Activated naive CD4-positive, alpha-beta T cell treated with anti-CD3 and anti-CD28 coated beads, Interleukin-2, amount 10 ng/mL, durations not matched to agents 7 days and 5 days (primary cell): Measurements from ENCODE around the gene LMBR1L.

Source experiments
- CTCF ChIA-PET: fragments of 350-600 bp; sonication (Branson Sonifier 250); formaldehyde crosslinking; loops from one replicate; lab custom pipeline; 2021; ENCODE audit warnings: antibody characterized with exemption; lab: Charles Lee
- DNase-seq: peaks from one replicate; pipeline ENCODE4 v3.0.0-alpha.2; 2020
- H3K27ac Mint-ChIP-seq: one replicate; pipeline ENCODE4 v1.8.0; 2021; ENCODE audit warnings: mild to moderate bottlenecking, moderate library complexity, mixed read lengths
- H3K27me3 Mint-ChIP-seq: one replicate; pipeline ENCODE4 v1.8.0; 2021; ENCODE audit warnings: mild to moderate bottlenecking, mixed read lengths
- H3K36me3 Mint-ChIP-seq: one replicate; pipeline ENCODE4 v1.8.0; 2021; ENCODE audit warnings: mixed read lengths
- H3K4me1 Mint-ChIP-seq: one replicate; pipeline ENCODE4 v1.8.0; 2021; ENCODE audit warnings: mixed read lengths
- H3K4me3 Mint-ChIP-seq: one replicate; pipeline ENCODE4 v1.8.0; 2021; ENCODE audit warnings: mild to moderate bottlenecking, moderate library complexity, mixed read lengths
- H3K9me3 Mint-ChIP-seq: one replicate; pipeline ENCODE4 v1.8.0; 2021; ENCODE audit warnings: mixed read lengths

The LMBR1L gene

DNA sequence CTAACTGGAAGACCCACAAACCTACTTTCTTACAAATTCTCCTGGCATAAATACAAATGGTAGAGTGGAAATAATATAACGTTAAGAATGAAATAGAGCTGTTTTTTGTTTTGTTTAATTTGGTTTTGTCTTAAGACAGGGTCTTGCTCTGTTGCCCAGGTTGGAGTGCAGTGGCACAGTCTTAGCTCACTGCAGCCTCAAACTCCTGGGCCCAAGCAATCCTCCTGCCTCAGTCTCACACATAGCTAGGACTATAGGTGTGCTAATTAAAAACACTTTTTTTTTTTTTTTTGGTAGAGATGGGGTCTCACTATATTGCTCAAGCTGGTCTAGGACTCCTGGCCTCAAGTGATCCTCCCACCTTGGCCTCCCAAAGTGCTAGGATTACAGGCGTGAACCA lies 11.9 kb downstream of the LMBR1L start:
- CTCF ChIA-PET: interaction anchor here (0.6 to 12.0 kb wide), 23 partner anchors 8 to 1027 kb away, joined by 3 to 174 read pairs (median 4); partner anchors contain the start of genes LMBR1L and RHEBL1

DNA sequence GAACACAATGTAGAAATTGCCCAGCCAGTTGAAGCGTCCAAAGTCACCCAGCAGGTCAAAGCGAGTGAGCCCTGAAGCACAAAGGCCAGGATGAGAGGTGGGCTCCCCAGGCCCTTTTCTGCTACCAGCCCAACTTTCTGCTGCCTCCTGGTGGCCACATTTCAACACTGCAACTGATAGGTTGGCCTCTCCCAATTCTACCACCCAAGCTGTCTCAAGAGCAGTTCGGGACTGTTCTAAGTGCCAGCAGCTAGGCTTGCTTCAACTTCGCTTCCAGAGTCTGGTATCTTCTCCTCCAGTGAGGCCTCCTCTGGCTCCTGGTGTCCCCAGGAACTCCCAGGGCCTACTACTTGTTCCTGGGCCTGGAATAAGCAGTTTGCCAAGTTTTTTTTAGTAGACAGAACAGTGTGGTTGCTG lies 12.6 kb downstream of the LMBR1L start:
- CTCF ChIA-PET: interaction anchor here (0.6 to 12.0 kb wide), 23 partner anchors 8 to 1026 kb away, joined by 3 to 174 read pairs (median 4); partner anchors contain the start of genes LMBR1L and RHEBL1
- no peaks in the 10 kb centered on the region for H3K9me3 Mint-ChIP-seq
- H3K4me3 Mint-ChIP-seq: no peak overlapping the region
- peaks cover 18% of the 10 kb centered on the region for H3K4me1 Mint-ChIP-seq
- peaks cover 50% of the 10 kb centered on the region for H3K36me3 Mint-ChIP-seq
- DNase-seq: peak; percentile 74
- peaks cover 32% of the 10 kb centered on the region for H3K27me3 Mint-ChIP-seq
- no peak overlapping the region for H3K27ac Mint-ChIP-seq

More for the DNA sequence above, 11.9 kb downstream of the LMBR1L start:
- Mint-ChIP-seq H3K36me3 (peaks cover 51% of the 10 kb centered on the region), H3K27me3 (peaks cover 25% of the 10 kb centered on the region), H3K4me3 (no peak overlapping the region), H3K27ac (no peak overlapping the region), H3K9me3 (no peaks in the 10 kb centered on the region), H3K4me1 (peaks cover 12% of the 10 kb centered on the region)
- no peak for DNase-seq

DNA sequence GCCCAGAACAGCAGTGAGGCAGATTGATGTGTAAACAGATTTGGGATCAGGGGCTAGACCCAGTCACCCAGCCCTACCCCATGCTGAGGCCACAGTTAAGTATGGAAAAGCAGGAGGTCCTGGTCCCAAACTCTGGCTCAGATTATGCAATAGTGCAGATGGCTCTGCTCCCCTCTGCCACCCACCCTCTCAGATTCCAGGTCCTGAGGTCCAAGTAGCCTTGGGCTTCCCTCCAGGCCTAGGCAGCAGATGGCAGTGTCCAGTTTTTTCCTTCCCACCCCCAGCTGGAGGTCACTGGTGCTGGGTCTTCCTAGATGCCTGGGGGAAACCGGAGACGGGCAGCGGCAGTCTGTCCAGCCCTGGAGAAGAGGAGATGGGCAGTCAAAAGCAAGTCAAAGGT lies 13.3 kb downstream of the LMBR1L start:
- H3K9me3 Mint-ChIP-seq: no peaks in the 10 kb centered on the region
- no peak overlapping the region for H3K27ac Mint-ChIP-seq
- peaks cover 39% of the 10 kb centered on the region for H3K27me3 Mint-ChIP-seq
- no peak for DNase-seq
- peaks cover 23% of the 10 kb centered on the region for H3K4me1 Mint-ChIP-seq
- peaks cover 49% of the 10 kb centered on the region for H3K36me3 Mint-ChIP-seq
- H3K4me3 Mint-ChIP-seq: no peak overlapping the region
- CTCF ChIA-PET: interaction anchor here (0.6 to 12.0 kb wide), 9 partner anchors 9 to 54 kb away, joined by 3 to 174 read pairs (median 9); partner anchors contain the start of genes LMBR1L and RHEBL1

DNA sequence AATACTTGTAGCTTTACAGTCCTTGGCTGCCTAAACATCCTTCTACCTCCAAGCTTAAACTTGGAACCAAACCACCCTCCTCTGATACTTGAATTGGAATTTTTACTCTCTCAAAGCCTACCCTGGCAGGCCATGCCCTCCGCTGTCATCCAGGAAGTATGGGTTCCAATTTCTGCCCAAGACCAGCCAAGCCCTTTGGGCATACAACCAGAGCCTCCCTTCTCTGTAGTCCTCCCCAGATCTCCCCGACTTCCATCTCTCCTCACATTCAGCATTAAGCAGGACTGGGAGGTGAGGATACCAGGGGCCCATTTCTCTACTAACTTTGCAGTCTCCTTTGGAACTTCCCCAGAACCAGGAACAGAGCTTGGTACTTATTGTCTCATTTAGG lies 15.7 kb downstream of the LMBR1L start:
- Mint-ChIP-seq H3K36me3 (peaks cover 33% of the 10 kb centered on the region), H3K9me3 (no peaks in the 10 kb centered on the region), H3K27me3 (peaks cover 63% of the 10 kb centered on the region), H3K4me3 (no peak overlapping the region), H3K27ac (no peak overlapping the region), H3K4me1 (peaks cover 45% of the 10 kb centered on the region)
- no peak for DNase-seq
- CTCF ChIA-PET: interaction anchor here (1.0 to 12.0 kb wide), 4 partner anchors 10 to 29 kb away, joined by 3 to 174 read pairs (median 24); partner anchors contain the start of gene LMBR1L

- H3K27me3 Mint-ChIP-seq: peaks cover 69% of the 10 kb centered on the region
Measured at GRCh38 chr12:49094160-49094974, 16.3 kb downstream of the LMBR1L start, which contains the start of gene DHH. Gene DHH (minus strand): TSS chr12:49094801. CDS start chr12:49094512, 289 bp downstream.

DNA sequence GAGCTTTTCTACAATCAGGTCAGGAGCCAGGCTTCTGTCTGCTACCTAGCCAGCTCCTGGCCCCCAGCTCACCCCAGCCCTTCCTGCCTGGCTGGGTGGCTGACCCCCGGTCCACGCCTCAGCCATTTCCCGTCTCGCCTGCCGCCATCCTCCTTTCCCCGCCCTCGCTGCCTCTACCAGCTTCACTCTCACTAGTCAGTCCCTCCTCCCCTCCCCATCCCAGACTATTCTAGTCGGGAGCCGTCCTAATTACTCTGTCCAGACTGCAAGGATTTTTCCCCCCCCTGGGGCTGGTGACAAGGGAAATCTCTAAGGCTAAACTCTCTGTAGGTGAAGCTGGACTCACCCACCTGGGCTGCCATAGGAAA lies 16.9 kb downstream of the LMBR1L start:
- Mint-ChIP-seq H3K9me3 (no peaks in the 10 kb centered on the region), H3K27ac (no peak overlapping the region), H3K4me3 (peak overlapping the region; percentile 10), H3K4me1 (peaks cover 54% of the 10 kb centered on the region), H3K36me3 (peaks cover 29% of the 10 kb centered on the region), H3K27me3 (peaks cover 75% of the 10 kb centered on the region)
- CTCF ChIA-PET: interaction anchor here (0.6 to 12.0 kb wide), 11 partner anchors 8 to 190 kb away, joined by 3 to 174 read pairs (median 4); partner anchors contain the start of genes LMBR1L and TUBA1B
- no peak for DNase-seq

More at GRCh38 chr12:49094160-49094974, 16.3 kb downstream of the LMBR1L start, which contains the start of gene DHH:
- peaks cover 49% of the 10 kb centered on the region for H3K4me1 Mint-ChIP-seq
- H3K27ac Mint-ChIP-seq: no peak within 1 kb of the TSS
- H3K9me3 Mint-ChIP-seq: no peaks in the 10 kb centered on the region
- H3K36me3 Mint-ChIP-seq: peaks cover 29% of the 10 kb centered on the region
- peak within 1 kb of the TSS; percentile 10 for H3K4me3 Mint-ChIP-seq
- CTCF ChIA-PET: interaction anchor here (0.6 to 12.0 kb wide), 9 partner anchors 7 to 51 kb away, joined by 3 to 174 read pairs (median 4); partner anchors contain the start of genes LMBR1L and TUBA1B
- DNase-seq: no peak

DNA sequence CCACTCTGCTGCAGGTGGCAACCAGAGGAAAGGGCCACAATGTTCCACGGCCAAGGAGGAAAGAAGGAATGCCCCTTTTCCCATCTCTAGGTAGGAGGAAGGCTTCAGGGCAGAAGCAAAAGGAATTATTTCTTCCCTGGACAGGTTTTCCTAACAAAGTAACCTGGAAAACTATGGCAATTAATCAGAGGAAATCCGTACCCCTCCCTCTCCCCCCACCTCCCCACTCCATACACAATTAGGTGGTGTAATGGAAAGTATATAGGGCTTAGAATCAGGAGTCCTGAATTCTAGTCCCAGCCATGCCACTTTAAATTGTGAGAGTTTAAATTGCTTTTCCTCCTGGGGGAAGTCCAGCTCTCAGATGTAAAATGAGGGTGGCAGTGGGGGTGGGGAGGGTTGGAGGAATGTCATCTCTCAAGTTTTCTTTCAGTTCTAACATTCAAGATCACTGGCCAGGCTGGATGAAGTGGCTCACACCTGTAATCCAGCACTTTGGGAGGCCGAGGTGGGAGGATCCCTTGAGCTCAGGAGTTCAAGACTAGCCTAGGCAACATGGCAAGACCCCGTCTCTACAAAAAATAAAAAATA lies 17.7 kb downstream of the LMBR1L start:
- no peak for DNase-seq
- CTCF ChIA-PET: interaction anchor here (0.6 to 12.0 kb wide), 15 partner anchors 9 to 189 kb away, joined by 3 to 174 read pairs (median 7); partner anchors contain the start of genes RHEBL1 and TUBA1B
- H3K4me1 Mint-ChIP-seq: peaks cover 63% of the 10 kb centered on the region
- peaks cover 22% of the 10 kb centered on the region for H3K36me3 Mint-ChIP-seq
- no peak overlapping the region for H3K27ac Mint-ChIP-seq
- H3K4me3 Mint-ChIP-seq: no peak overlapping the region
- no peaks in the 10 kb centered on the region for H3K9me3 Mint-ChIP-seq
- H3K27me3 Mint-ChIP-seq: peaks cover 83% of the 10 kb centered on the region

DNA sequence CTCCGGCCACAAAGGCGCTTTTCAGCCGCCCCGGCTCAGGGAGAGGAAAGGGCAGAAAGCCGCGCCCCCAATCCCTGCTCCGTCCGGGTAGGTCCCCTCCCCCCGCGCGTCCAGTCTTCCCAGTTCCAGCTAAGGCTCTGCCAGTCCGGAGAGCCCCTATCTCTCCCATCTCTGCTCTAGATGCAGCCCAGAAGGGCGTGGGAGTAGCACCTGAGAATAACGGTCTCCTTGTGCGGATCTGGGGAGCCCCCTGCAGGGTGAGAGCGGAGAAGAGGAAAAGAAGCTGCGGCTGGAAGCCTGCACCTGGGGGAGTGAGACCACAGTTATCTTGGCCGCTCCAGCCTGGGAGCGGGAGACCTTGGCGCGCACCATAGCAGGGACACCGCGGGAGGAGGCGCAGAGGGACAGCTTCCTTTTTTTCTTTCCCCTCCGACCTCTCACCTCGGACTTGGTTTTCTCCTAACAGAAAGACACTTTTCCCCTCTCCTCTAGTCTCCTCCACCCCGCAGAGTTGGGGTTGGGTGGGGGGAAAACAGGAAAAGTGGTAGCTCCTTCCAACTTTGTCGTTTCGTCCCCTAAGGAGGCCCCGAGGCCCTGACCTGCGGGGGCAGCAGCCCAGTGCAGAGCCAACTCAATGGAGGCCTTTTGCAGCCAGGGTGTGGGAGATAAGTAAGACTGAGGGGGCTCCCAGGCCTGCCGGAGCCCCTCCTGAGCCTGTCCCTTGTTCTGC lies 18.4 kb downstream of the LMBR1L start:
- DNase-seq: peak; percentile 73
- peaks cover 86% of the 10 kb centered on the region for H3K27me3 Mint-ChIP-seq

GRCh38 chr12:49091836-49092085 lies 18.9 kb downstream of the LMBR1L start:
- H3K27me3 Mint-ChIP-seq: peaks cover 86% of the 10 kb centered on the region
- no peak overlapping the region for H3K4me3 Mint-ChIP-seq
- peaks cover 16% of the 10 kb centered on the region for H3K36me3 Mint-ChIP-seq
- DNase-seq: no peak
- H3K9me3 Mint-ChIP-seq: no peaks in the 10 kb centered on the region
- CTCF ChIA-PET: interaction anchor here (1.0 to 12.0 kb wide), 13 partner anchors 10 to 103 kb away, joined by 3 to 174 read pairs (median 7); partner anchors contain the start of genes RHEBL1 and TUBA1B
- peaks cover 74% of the 10 kb centered on the region for H3K4me1 Mint-ChIP-seq
- no peak overlapping the region for H3K27ac Mint-ChIP-seq

More for the DNA sequence above, 18.4 kb downstream of the LMBR1L start:
- CTCF ChIA-PET: interaction anchor here (0.6 to 12.0 kb wide), 16 partner anchors 9 to 111 kb away, joined by 3 to 174 read pairs (median 6); partner anchors contain the start of genes RHEBL1 and TUBA1B
- Mint-ChIP-seq H3K36me3 (peaks cover 17% of the 10 kb centered on the region), H3K4me3 (peak overlapping the region; percentile 44), H3K4me1 (peaks cover 70% of the 10 kb centered on the region), H3K27ac (no peak overlapping the region), H3K9me3 (no peaks in the 10 kb centered on the region)

DNA sequence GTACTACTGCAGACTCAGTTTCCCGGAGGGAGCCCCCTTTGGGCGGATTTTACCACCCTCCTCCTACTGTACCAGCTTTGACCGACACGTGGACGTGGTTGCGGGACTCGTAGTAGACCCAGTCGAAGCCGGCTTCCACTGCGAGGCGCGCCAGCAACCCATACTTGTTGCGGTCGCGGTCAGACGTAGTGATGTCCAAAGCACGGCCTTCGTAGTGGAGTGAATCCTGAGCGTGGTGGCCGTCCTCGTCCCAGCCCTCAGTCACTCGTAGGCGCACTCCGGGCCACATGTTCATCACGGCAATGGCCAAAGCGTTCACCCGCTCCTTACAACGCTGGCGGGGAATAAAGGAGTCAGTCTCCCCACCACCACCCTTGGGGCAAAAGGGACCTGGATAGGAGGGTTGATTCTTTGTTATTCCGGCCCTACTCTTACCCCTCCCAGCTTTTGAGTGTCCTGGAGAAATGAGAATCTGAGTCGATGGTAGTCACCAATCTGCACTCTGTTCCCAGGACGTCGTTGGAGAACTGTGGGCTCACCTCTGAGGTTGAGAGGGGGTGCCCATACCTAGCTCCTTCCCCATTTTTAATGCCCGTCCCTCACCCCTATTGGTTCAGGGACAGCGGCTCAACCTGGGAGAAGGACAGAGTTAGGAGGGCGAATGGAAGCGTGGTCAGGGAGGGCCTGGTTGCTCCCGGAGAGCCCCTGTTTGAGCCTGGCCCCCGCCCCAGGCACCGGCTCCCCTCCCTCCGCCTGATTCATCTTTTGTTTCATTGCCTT lies 19.4 kb downstream of the LMBR1L start:
- H3K9me3 Mint-ChIP-seq: no peaks in the 10 kb centered on the region
- CTCF ChIA-PET: interaction anchor here (1.0 to 12.0 kb wide), 13 partner anchors 10 to 103 kb away, joined by 3 to 174 read pairs (median 7); partner anchors contain the start of genes RHEBL1 and TUBA1B
- H3K36me3 Mint-ChIP-seq: peaks cover 12% of the 10 kb centered on the region
- peaks cover 90% of the 10 kb centered on the region for H3K27me3 Mint-ChIP-seq
- H3K4me1 Mint-ChIP-seq: peaks cover 77% of the 10 kb centered on the region
- no peak overlapping the region for H3K27ac Mint-ChIP-seq
- H3K4me3 Mint-ChIP-seq: no peak overlapping the region
- no peak for DNase-seq

DNA sequence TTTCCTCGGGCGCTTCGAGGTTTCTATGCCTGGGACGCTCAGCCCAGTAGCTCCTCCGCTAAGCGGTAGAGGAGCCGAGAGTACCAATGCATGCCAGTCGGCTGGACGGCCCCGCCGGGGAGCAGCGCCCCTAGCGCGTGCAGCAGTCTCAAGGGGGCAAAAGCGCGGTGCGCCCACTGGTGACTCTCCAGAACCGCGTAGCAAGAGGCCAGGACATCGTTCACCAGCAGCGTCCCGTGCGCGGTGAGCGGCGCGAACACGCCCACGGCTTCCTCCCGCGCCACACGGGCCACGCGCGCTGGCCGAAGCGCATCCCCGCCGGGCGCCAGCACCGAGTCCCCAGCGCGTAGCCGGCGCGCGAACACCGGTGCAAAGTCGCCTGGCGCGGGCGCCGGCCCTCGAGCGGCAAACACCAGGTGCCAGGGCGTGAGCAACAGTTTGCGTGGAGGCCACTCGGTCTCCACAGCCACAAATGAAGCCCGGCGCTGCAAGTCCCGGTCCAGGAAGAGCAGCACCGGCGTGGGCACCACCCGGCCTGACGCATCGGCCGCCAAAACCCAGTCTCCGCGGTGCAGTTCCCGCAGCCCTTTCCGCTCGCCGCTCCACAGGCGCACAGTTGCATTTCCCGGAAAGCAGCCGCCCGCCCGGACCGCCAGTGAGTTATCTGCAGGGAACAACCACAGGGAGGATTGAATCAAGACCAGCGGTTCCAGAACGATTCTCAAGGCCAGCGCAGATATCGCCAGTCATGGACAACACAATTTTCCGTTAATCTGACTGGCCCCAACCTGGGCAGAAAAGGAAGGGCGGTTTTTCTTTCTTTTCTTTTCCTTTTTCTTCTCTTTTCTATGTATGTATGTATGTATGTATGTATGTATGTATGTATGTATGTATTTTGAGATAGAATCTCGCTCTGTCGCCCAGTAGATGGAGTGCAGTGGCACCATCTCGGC lies 20.6 kb downstream of the LMBR1L start:
- CTCF ChIA-PET: interaction anchor here (1.0 to 11.1 kb wide), 9 partner anchors 9 to 101 kb away, joined by 3 to 162 read pairs (median 18); partner anchors contain the start of gene RHEBL1
- Mint-ChIP-seq H3K36me3 (peaks cover 5% of the 10 kb centered on the region), H3K27ac (peak overlapping the region; percentile 78), H3K4me1 (peaks cover 76% of the 10 kb centered on the region), H3K4me3 (peak overlapping the region; percentile 74), H3K27me3 (peaks cover 85% of the 10 kb centered on the region), H3K9me3 (no peaks in the 10 kb centered on the region)
- peak; percentile 60 for DNase-seq

- no peak for DNase-seq
- H3K36me3 Mint-ChIP-seq: peaks cover 2% of the 10 kb centered on the region
- peaks cover 67% of the 10 kb centered on the region for H3K4me1 Mint-ChIP-seq
- H3K4me3 Mint-ChIP-seq: no peak overlapping the region
- CTCF ChIA-PET: interaction anchor here (0.7 to 11.1 kb wide), 22 partner anchors 10 to 253 kb away, joined by 3 to 162 read pairs (median 6); partner anchors contain the start of genes RHEBL1 and TUBA1A
- no peaks in the 10 kb centered on the region for H3K9me3 Mint-ChIP-seq
- H3K27ac Mint-ChIP-seq: no peak overlapping the region
- H3K27me3 Mint-ChIP-seq: peaks cover 82% of the 10 kb centered on the region
Measured at GRCh38 chr12:49088932-49089330, 21.7 kb downstream of the LMBR1L start.
